Suprapubic skin (tissue), 4 donors: ENCODE data around the gene TRPV4. TPM values are rescaled to one million over a fixed set of nuclear protein-coding genes. Genes with fewer than 3 reads are reported as not detected.

Experiments
- DNase-seq, 2 donors: peaks; one replicate each; pipeline ENCODE4 v3.0.0-alpha.2; 2019; ENCODE audit warnings: low spot score in 2 of 2
- H3K27ac ChIP-seq: fragments of 200-600 bp; sonication (generic); one replicate; pipeline ENCODE4 v1.5.1; 2019
- H3K27me3 ChIP-seq: fragments of 200-600 bp; sonication (generic); one replicate; pipeline ENCODE4 v1.5.1; 2019
- H3K36me3 ChIP-seq: fragments of 200-600 bp; sonication (generic); one replicate; pipeline ENCODE4 v1.5.1; 2019
- H3K4me1 ChIP-seq: fragments of 200-600 bp; sonication (generic); one replicate; pipeline ENCODE4 v1.5.1; 2019
- H3K4me3 ChIP-seq: fragments of 200-600 bp; sonication (generic); one replicate; pipeline ENCODE4 v1.5.1; 2019; ENCODE audit warnings: mild to moderate bottlenecking
- H3K9me3 ChIP-seq: fragments of 200-600 bp; sonication (generic); one replicate; pipeline ENCODE4 v1.5.1; 2019
- EP300 ChIP-seq: sonication (generic); formaldehyde crosslinking; IDR thresholded peaks from one replicate; pipeline ENCODE4 v1.6.1; 2017; ENCODE audit warnings: antibody characterized with exemption
- POLR2A ChIP-seq, 2 donors: fragments of 450-650 bp; IDR thresholded peaks; one replicate each; pipeline ENCODE4 v1.6.1; 2017; ENCODE audit warnings: antibody characterized with exemption in 2 of 2, mild to moderate bottlenecking in 2 of 2, moderate library complexity in 2 of 2
- POLR2AphosphoS5 ChIP-seq, 3 donors: sonication (generic); formaldehyde crosslinking; IDR thresholded peaks; one replicate each; pipeline ENCODE4 v1.6.1; 2017; ENCODE audit warnings: antibody characterized with exemption in 3 of 3
- WGBS: methylation state at CpG from one replicate; pipeline ENCODE4 v1.1.5; 2018; 5-methylcytosine and 5-hydroxymethylcytosine counted together
- total RNA-seq, 4 donors: library from RNA; depleted of rRNA; stranded (reverse); fragments of >200 nt; gene quantifications; one replicate each; pipeline ENCODE4 v1.1.0, GENCODE V29; 2016
- TF ChIP-seq, protein P1 (sequence below), 2 donors: fragments of 200-600 bp in 1 of 2; fragments of 450-650 bp in 1 of 2; sonication (generic) in 1 of 2; IDR thresholded peaks; one replicate each; pipeline ENCODE4 v1.5.1; 2016 to 2019; ENCODE audit warnings: antibody characterized with exemption in 2 of 2, mild to moderate bottlenecking in 1 of 2, moderate library complexity in 1 of 2

The TRPV4 gene
- total RNA-seq, 4 donors from 2014 or later, result 4.0 to 11.9 (median 5.4) TPM

DNA sequence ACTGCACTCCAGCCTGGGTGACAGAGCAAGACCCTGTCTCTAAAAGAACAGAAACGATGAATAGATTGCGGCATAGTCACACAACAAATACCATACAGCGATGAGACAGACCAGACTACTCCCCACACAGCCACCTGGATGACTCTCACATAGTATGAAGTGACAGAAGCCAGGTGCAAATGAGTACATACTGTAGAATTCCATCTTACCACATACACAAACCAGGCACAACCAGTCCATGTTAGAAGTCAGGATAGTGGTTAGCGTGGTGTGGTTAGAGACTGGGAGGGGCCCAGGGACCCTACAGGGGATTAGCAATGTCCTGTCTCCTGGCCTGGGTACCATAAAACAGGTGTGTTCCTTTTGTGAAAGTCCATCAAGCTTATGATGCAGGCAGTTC lies 65.7 kb downstream of the TRPV4 start:
- WGBS, result 97% methylated on average over 4 of the region's 4 CpGs
- TF ChIP-seq POLR2A (IDR thresholded peaks at IDR 0.05) (no peak), EP300 (no peak)
- TF ChIP-seq, protein P1, sequence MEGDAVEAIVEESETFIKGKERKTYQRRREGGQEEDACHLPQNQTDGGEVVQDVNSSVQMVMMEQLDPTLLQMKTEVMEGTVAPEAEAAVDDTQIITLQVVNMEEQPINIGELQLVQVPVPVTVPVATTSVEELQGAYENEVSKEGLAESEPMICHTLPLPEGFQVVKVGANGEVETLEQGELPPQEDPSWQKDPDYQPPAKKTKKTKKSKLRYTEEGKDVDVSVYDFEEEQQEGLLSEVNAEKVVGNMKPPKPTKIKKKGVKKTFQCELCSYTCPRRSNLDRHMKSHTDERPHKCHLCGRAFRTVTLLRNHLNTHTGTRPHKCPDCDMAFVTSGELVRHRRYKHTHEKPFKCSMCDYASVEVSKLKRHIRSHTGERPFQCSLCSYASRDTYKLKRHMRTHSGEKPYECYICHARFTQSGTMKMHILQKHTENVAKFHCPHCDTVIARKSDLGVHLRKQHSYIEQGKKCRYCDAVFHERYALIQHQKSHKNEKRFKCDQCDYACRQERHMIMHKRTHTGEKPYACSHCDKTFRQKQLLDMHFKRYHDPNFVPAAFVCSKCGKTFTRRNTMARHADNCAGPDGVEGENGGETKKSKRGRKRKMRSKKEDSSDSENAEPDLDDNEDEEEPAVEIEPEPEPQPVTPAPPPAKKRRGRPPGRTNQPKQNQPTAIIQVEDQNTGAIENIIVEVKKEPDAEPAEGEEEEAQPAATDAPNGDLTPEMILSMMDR (IDR thresholded peaks at IDR 0.05), result no peak
- Histone ChIP-seq H3K36me3 (no peaks in the 10 kb centered on the region), H3K4me1 (no peaks in the 10 kb centered on the region), H3K9me3 (peaks cover 4% of the 10 kb centered on the region), H3K27ac (no peak overlapping the region), H3K4me3 (no peak overlapping the region), H3K27me3 (no peaks in the 10 kb centered on the region)
- DNase-seq, result no peak

DNA sequence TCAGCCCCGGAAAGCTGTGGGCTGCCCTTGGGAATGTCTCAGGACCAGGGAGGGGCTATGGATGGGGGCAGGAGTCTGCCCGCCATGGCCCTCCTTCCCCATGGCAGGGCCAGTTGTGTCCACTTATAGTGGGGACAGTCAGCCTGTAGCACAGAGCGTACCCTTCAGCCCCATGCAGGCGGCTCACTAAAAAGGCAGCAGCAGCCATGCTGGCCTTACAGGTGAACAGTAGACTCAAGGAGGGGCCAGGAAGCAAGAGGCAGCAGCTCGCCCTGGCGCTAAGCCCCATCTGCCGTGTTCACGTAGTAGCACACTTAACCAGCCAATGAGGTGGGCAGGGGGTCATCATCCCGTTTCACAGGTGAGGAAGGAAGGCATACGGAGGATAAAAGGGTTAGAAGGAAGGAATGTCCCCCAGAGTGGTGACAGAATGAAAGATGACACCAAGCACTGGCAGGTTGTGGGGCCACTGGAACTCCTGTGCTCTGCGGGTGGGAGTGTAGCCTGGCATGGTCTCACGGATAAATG lies 66.9 kb downstream of the TRPV4 start:
- 86% methylated on average over 11 of the region's 12 CpGs for WGBS
- no peaks in the 10 kb centered on the region for H3K36me3 ChIP-seq
- H3K27ac ChIP-seq, result no peak overlapping the region
- peaks cover 4% of the 10 kb centered on the region for H3K9me3 ChIP-seq
- H3K27me3 ChIP-seq, result no peaks in the 10 kb centered on the region
- no peaks in the 10 kb centered on the region for H3K4me1 ChIP-seq
- H3K4me3 ChIP-seq, result no peak overlapping the region
- no peak for TF ChIP-seq POLR2A (IDR thresholded peaks at IDR 0.05)
- peak; percentile 34 to 69 for DNase-seq

DNA sequence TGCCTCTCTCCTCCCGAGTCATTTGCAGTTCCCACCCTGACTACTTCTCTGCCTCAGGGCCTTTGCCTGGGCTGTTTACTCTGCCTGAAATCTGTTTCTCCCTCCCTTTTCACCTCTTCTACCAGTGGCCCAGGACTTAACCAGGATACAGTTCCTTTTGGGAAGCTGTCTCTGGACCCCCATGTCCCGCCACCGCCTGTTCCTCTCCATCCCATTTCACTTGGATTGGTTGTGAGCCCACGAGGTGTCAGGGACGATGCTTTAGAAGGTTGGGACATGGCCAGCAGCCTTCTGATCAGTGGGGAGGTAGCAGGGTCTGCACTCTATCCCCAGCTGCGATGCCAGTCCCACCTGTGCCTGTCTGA lies 67.8 kb downstream of the TRPV4 start:
- 89% methylated on average over 5 of the region's 6 CpGs for WGBS
- no peak overlapping the region for H3K4me3 ChIP-seq
- H3K27me3 ChIP-seq, result no peaks in the 10 kb centered on the region
- no peaks in the 10 kb centered on the region for H3K36me3 ChIP-seq
- H3K9me3 ChIP-seq, result peaks cover 4% of the 10 kb centered on the region
- DNase-seq, result peak in 1 of 2 donors; percentile 50
- H3K4me1 ChIP-seq, result no peaks in the 10 kb centered on the region
- TF ChIP-seq POLR2AphosphoS5 (IDR thresholded peaks at IDR 0.05), result no peak
- TF ChIP-seq, protein P1 (IDR thresholded peaks at IDR 0.05), result no peak
- no peak for TF ChIP-seq EP300
- no peak overlapping the region for H3K27ac ChIP-seq

DNA sequence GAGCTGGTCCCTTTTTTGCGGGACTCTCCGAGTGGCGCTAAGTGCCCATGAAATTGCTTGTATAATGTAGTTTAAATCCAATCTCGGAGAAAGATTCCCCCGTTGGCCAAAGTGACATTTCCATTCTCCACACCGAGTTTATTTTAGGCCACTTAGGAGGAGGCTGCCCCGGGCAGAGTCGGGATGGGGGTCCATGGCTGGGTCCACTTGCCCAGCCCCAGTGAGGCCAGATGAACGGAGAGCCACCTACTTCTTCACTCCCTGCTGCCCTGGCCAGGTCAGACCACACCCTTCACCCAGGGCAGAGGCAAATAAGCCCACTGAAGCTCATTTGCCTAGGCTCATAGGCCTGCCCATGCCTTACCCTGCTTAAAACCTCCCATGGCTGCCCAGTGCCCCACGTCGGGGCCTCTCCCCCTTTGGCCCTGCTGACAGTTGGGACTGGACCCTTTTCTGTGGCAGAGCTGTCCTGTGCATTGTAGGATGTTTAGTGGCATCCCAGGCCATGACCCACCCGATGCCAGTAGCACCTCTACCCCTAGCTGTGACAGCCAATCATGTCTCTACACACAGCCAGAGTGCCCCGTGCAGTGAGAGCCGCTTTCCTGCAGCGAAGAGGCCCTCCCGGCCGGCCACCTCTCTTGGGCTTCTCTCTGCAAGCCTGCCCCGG lies 68.3 kb downstream of the TRPV4 start:
- TF ChIP-seq POLR2A (IDR thresholded peaks at IDR 0.05), result no peak
- H3K27ac ChIP-seq, result no peak overlapping the region
- H3K36me3 ChIP-seq, result no peaks in the 10 kb centered on the region
- no peak overlapping the region for H3K4me3 ChIP-seq
- H3K9me3 ChIP-seq, result peaks cover 4% of the 10 kb centered on the region
- 83% methylated on average over 15 of the region's 18 CpGs for WGBS
- DNase-seq, result peak; percentile 37 to 59
- H3K27me3 ChIP-seq, result no peaks in the 10 kb centered on the region
- H3K4me1 ChIP-seq, result no peaks in the 10 kb centered on the region

DNA sequence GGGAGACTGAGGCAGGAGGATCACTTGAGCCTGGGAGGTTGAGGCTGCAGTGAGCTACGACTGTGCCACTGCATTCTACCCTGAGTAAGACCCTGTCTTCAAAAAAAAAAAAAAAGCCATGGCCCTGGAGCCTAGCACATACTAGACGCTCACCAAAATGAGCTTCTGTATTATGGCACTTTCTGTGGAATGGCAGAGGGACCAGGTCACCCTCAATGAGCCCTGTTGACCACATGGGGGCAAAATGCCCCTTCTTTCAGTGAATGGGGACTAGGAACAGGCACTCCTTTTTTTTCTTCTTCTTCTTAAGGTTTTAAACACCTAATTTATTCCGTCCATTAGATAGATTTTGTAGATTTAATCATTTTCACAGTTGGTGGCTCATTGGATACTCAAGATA lies 69.1 kb downstream of the TRPV4 start:
- Histone ChIP-seq H3K4me1 (no peaks in the 10 kb centered on the region), H3K27ac (no peak overlapping the region), H3K4me3 (no peak overlapping the region), H3K36me3 (no peaks in the 10 kb centered on the region), H3K27me3 (peaks cover under 1% of the 10 kb centered on the region), H3K9me3 (peaks cover 4% of the 10 kb centered on the region)
- 95% methylated on average over 3 of the region's 3 CpGs for WGBS
- no peak for DNase-seq
- TF ChIP-seq POLR2A (IDR thresholded peaks at IDR 0.05) (no peak), POLR2AphosphoS5 (IDR thresholded peaks at IDR 0.05) (no peak), EP300 (no peak)
- TF ChIP-seq, protein P1 (IDR thresholded peaks at IDR 0.05), result no peak

DNA sequence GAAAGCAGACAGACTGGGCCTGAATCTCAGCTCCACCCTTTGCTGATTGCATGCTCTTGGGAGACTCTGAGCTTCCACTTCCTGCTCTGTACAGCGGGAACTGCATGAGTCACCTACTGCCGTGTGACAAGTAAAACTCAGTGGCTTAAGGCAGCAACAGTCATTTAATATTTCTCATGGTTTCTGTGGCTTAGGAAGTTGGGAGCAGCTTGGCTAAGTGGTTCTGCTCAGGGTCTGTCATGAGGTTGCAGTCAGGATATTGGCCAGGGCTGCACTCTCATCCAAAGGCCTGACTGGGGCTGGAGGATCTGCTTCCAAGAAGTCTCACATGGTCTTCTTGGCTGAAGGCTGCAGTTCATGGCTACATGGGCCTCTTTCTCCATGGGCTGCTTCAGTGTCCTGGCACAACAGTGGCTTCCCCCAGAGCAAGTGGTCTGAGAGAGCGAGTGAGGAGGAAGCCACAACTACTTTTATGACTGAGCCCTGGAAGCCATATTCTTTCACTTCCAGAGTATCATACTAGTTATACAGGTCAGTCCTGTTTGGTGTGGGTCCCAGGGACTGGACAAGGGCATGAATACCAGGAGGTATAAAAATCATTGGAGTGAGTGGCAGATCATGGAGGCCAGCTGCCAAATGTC lies 69.9 kb downstream of the TRPV4 start:
- Histone ChIP-seq H3K9me3 (peaks cover 4% of the 10 kb centered on the region), H3K36me3 (no peaks in the 10 kb centered on the region), H3K4me3 (no peak overlapping the region), H3K4me1 (no peaks in the 10 kb centered on the region), H3K27ac (no peak overlapping the region), H3K27me3 (peaks cover 5% of the 10 kb centered on the region)
- peak in 1 of 2 donors; percentile 60 for DNase-seq
- WGBS, result 76% methylated on average over 3 of the region's 3 CpGs
- TF ChIP-seq, protein P1 (IDR thresholded peaks at IDR 0.05), result no peak
- no peak for TF ChIP-seq POLR2A (IDR thresholded peaks at IDR 0.05)
- TF ChIP-seq EP300, result no peak
- TF ChIP-seq POLR2AphosphoS5 (IDR thresholded peaks at IDR 0.05), result no peak
